OCI-LY7 (cell line): ENCODE data around the gene CCDC85A. TPM values are rescaled to one million over a fixed set of nuclear protein-coding genes. Genes with fewer than 3 reads are reported as not detected.

Source experiments
- BruUV-seq: library from RNA; stranded (reverse); fragments of 400-500 nt; replicated peaks from 2 replicates; lab custom pipeline; 2021; lab: Mats Ljungman, UMichigan
- CTCF ChIA-PET: fragments of 300-600 bp; sonication (Branson Sonifier 250); formaldehyde crosslinking; loops from one replicate; lab custom pipeline; 2022; ENCODE audit warnings: antibody characterized with exemption; ENCODE audit not compliant: unreplicated experiment; lab: Charles Lee
- POLR2A ChIA-PET: fragments of 300-600 bp; sonication (Branson Sonifier 250); formaldehyde crosslinking; loops from one replicate; lab custom pipeline; 2022; ENCODE audit warnings: antibody characterized with exemption; lab: Charles Lee
- DNase-seq: peaks from one replicate; pipeline ENCODE4 v3.0.0-alpha.2; 2015; ENCODE audit warnings: low spot score
- H2AFZ ChIP-seq: fragments of 200-600 bp; sonication (generic), shearing (Covaris generic); 2 replicates; pipeline ENCODE4 v1.6.1; 2014; ENCODE audit warnings: mild to moderate bottlenecking, antibody characterized with exemption, low read length, moderate library complexity
- H3K27ac ChIP-seq: fragments of 200-600 bp; sonication (generic); 2 replicates; pipeline ENCODE4 v1.5.1; 2014; ENCODE audit warnings: mixed run types, low read depth, mild to moderate bottlenecking, moderate library complexity, low read length, inconsistent platforms; ENCODE audit not compliant: poor library complexity, severe bottlenecking
- H3K36me3 ChIP-seq: fragments of 200-600 bp; sonication (generic); 2 replicates; pipeline ENCODE4 v1.6.1; 2014; ENCODE audit warnings: mild to moderate bottlenecking, antibody characterized with exemption, low read length, moderate library complexity, mixed read lengths; ENCODE audit not compliant: insufficient read depth
- H3K4me1 ChIP-seq: fragments of 200-600 bp; sonication (generic); 2 replicates; pipeline ENCODE4 v1.5.1; 2014; ENCODE audit warnings: mild to moderate bottlenecking, low read length; ENCODE audit not compliant: insufficient read depth, poor library complexity, severe bottlenecking
- H3K4me2 ChIP-seq: fragments of 200-600 bp; sonication (generic); 2 replicates; pipeline ENCODE4 v1.6.1; 2014; ENCODE audit warnings: mild to moderate bottlenecking, low read length
- H3K4me3 ChIP-seq: fragments of 200-600 bp; sonication (generic); 2 replicates; pipeline ENCODE4 v1.5.1; 2014; ENCODE audit warnings: mild to moderate bottlenecking, low read depth, low read length; ENCODE audit not compliant: poor library complexity, severe bottlenecking
- H3K79me2 ChIP-seq: fragments of 200-600 bp; sonication (generic); 2 replicates; pipeline ENCODE4 v1.6.1; 2016; ENCODE audit warnings: low read depth, mild to moderate bottlenecking, low read length, moderate library complexity, mixed read lengths; ENCODE audit not compliant: insufficient read depth
- H3K9me2 ChIP-seq: fragments of 200-600 bp; sonication (generic); 2 replicates; pipeline ENCODE4 v1.6.1; 2016; ENCODE audit warnings: mild to moderate bottlenecking, low read length, mixed read lengths; ENCODE audit not compliant: insufficient read depth
- H3K9me3 ChIP-seq: fragments of 200-600 bp; sonication (generic); 2 replicates; pipeline ENCODE4 v1.6.1; 2014; ENCODE audit warnings: mild to moderate bottlenecking, mixed run types, low read length, mixed read lengths
- H4K20me1 ChIP-seq: fragments of 200-600 bp; sonication (generic); 2 replicates; pipeline ENCODE4 v1.6.1; 2014; ENCODE audit warnings: mild to moderate bottlenecking, antibody characterized with exemption, low read length, moderate library complexity, mixed read lengths; ENCODE audit not compliant: insufficient read depth
- CTCF ChIP-seq: fragments of 200-600 bp; sonication (generic); conservative IDR thresholded peaks from 2 replicates; pipeline ENCODE4 v1.5.1; 2014; ENCODE audit warnings: mild to moderate bottlenecking, antibody characterized with exemption, low read length, moderate library complexity, mixed read lengths
- EZH2phosphoT487 ChIP-seq: fragments of 200-600 bp; sonication (generic); IDR thresholded peaks from 2 replicates; pipeline ENCODE4 v1.6.1; 2018; ENCODE audit warnings: low read depth, borderline replicate concordance, mild to moderate bottlenecking, mixed run types, antibody characterized with exemption, low read length, moderate library complexity, mixed read lengths
- intact Hi-C: fragments of 100-400 bp; cut with micrococcal nuclease; formaldehyde crosslinking; loops from one replicate; pipeline ENCODE4 v1.10.0; 2022; ENCODE audit not compliant: unreplicated experiment
- total RNA-seq, 2 experiments: library from RNA; depleted of rRNA in 1 of 2; stranded (reverse); fragments of >200 nt in 1 of 2; shearing (Covaris generic) in 1 of 2; gene quantifications; 2 replicates each; pipeline ENCODE4 v1.2.3, GENCODE V29; 2014 to 2022

Gene CCDC85A
- total RNA-seq, 2 experiments from 2014 or later: not detected

GRCh38 chr2:56240210-56240609 is 56.4 kb downstream of the CCDC85A start:
- CTCF ChIA-PET: no interaction called here
- no TSS peak for BruUV-seq

GRCh38 chr2:56244506-56244905 is 60.7 kb downstream of the CCDC85A start:
- H3K9me2 ChIP-seq: no peaks in the 10 kb centered on the region
- no peaks in the 10 kb centered on the region for H4K20me1 ChIP-seq
- H3K4me1 ChIP-seq: no peaks in the 10 kb centered on the region
- no peak overlapping the region for H3K4me2 ChIP-seq
- intact Hi-C loops: no loop called here
- DNase-seq: no peak
- no peak overlapping the region for H3K4me3 ChIP-seq
- BruUV-seq: no TSS peak
- ChIA-PET CTCF (no interaction called here), POLR2A (no interaction called here)
- TF ChIP-seq EZH2phosphoT487 (no peak), CTCF (no peak)
- no peak overlapping the region for H2AFZ ChIP-seq
- no peaks in the 10 kb centered on the region for H3K9me3 ChIP-seq
- no peaks in the 10 kb centered on the region for H3K79me2 ChIP-seq
- H3K27ac ChIP-seq: no peak overlapping the region
- no peaks in the 10 kb centered on the region for H3K36me3 ChIP-seq

More at GRCh38 chr2:56240210-56240609, 56.4 kb downstream of the CCDC85A start:
- H2AFZ ChIP-seq: no peak overlapping the region
- no peak for DNase-seq
- no peak overlapping the region for H3K4me2 ChIP-seq
- POLR2A ChIA-PET: no interaction called here
- intact Hi-C loops: no loop called here
- H3K79me2 ChIP-seq: no peaks in the 10 kb centered on the region
- no peak overlapping the region for H3K27ac ChIP-seq
- H4K20me1 ChIP-seq: no peaks in the 10 kb centered on the region
- H3K4me1 ChIP-seq: no peaks in the 10 kb centered on the region
- H3K9me2 ChIP-seq: no peaks in the 10 kb centered on the region
- TF ChIP-seq EZH2phosphoT487 (no peak), CTCF (no peak)
- no peak overlapping the region for H3K4me3 ChIP-seq
- no peaks in the 10 kb centered on the region for H3K36me3 ChIP-seq
- no peaks in the 10 kb centered on the region for H3K9me3 ChIP-seq

GRCh38 chr2:56244911-56245530 is 61.2 kb downstream of the CCDC85A start:
- no peaks in the 10 kb centered on the region for H3K4me1 ChIP-seq
- CTCF ChIA-PET: no interaction called here
- no peak overlapping the region for H3K4me2 ChIP-seq
- intact Hi-C loops: no loop called here
- TF ChIP-seq EZH2phosphoT487: no peak
- no peak for TF ChIP-seq CTCF
- DNase-seq: no peak
- no peaks in the 10 kb centered on the region for H3K9me2 ChIP-seq
- no peaks in the 10 kb centered on the region for H4K20me1 ChIP-seq
- H3K27ac ChIP-seq: no peak overlapping the region
- POLR2A ChIA-PET: no interaction called here
- H3K9me3 ChIP-seq: no peaks in the 10 kb centered on the region
- no peaks in the 10 kb centered on the region for H3K36me3 ChIP-seq
- BruUV-seq: no TSS peak
- no peaks in the 10 kb centered on the region for H3K79me2 ChIP-seq
- H2AFZ ChIP-seq: no peak overlapping the region
- no peak overlapping the region for H3K4me3 ChIP-seq
